MCF 10A (cell line): ENCODE measurements around the gene MBD6. TPM values are rescaled to one million over a fixed set of nuclear protein-coding genes. Genes with fewer than 3 reads are reported as not detected.
"Not testable (repeated sequence)": the region's sequence is repeated elsewhere in the genome, so short reads cannot be mapped to it uniquely, and the experiment has no call there.

ENCODE experiments used
- BruUV-seq: library from RNA; stranded (reverse); fragments of 400-500 nt; replicated peaks from 2 replicates; lab custom pipeline; 2021; lab: Mats Ljungman, UMichigan
- CTCF ChIA-PET: fragments of 300-600 bp; sonication (Branson Sonifier 250); formaldehyde crosslinking; extraction: SDS; loops from one replicate; lab custom pipeline; 2021; ENCODE audit warnings: antibody characterized with exemption, inconsistent platforms; lab: Yijun Ruan, JAX
- POLR2A ChIA-PET: fragments of 300-600, 350-650 bp; sonication (Branson Sonifier 250); formaldehyde crosslinking; extraction: SDS; loops from one replicate; lab custom pipeline; 2020; ENCODE audit warnings: antibody characterized with exemption, inconsistent platforms; lab: Yijun Ruan, JAX
- DNase-seq: peaks from one replicate; pipeline ENCODE4 v3.0.0-alpha.2; 2018; ENCODE audit not compliant: unreplicated experiment
- H3K27ac Mint-ChIP-seq: one replicate; pipeline ENCODE4 v1.8.0; 2022; ENCODE audit warnings: mild to moderate bottlenecking, low read depth, mixed read lengths; ENCODE audit not compliant: unreplicated experiment
- H3K27me3 Mint-ChIP-seq: one replicate; pipeline ENCODE4 v1.8.0; 2022; ENCODE audit warnings: mixed read lengths; ENCODE audit not compliant: insufficient read depth, unreplicated experiment
- H3K36me3 Mint-ChIP-seq: one replicate; pipeline ENCODE4 v1.8.0; 2022; ENCODE audit warnings: mild to moderate bottlenecking, moderate library complexity, mixed read lengths; ENCODE audit not compliant: insufficient read depth, unreplicated experiment
- H3K4me1 Mint-ChIP-seq: one replicate; pipeline ENCODE4 v1.8.0; 2022; ENCODE audit warnings: mixed read lengths; ENCODE audit not compliant: insufficient read depth, unreplicated experiment
- H3K4me3 Mint-ChIP-seq: one replicate; pipeline ENCODE4 v1.8.0; 2022; ENCODE audit warnings: mild to moderate bottlenecking, moderate library complexity, mixed read lengths; ENCODE audit not compliant: unreplicated experiment
- H3K9me3 Mint-ChIP-seq: one replicate; pipeline ENCODE4 v1.8.0; 2022; ENCODE audit warnings: mixed read lengths; ENCODE audit not compliant: unreplicated experiment
- intact Hi-C: fragments of 100-400 bp; cut with micrococcal nuclease; formaldehyde crosslinking; loops from 2 replicates; pipeline ENCODE4 v1.14.1; 2022
- total RNA-seq: library from RNA; stranded (reverse); gene quantifications from 2 replicates; pipeline ENCODE4 v1.2.3, GENCODE V29; 2022
- TF ChIP-seq, protein P1 (sequence below): fragments of 200-600 bp; IDR thresholded peaks from one replicate; pipeline ENCODE4 v1.8.0; 2022; ENCODE audit warnings: antibody characterized with exemption, mild to moderate bottlenecking; ENCODE audit not compliant: unreplicated experiment

The MBD6 gene
- total RNA-seq, 1 experiment from 2014 or later = 96.5 TPM

DNA sequence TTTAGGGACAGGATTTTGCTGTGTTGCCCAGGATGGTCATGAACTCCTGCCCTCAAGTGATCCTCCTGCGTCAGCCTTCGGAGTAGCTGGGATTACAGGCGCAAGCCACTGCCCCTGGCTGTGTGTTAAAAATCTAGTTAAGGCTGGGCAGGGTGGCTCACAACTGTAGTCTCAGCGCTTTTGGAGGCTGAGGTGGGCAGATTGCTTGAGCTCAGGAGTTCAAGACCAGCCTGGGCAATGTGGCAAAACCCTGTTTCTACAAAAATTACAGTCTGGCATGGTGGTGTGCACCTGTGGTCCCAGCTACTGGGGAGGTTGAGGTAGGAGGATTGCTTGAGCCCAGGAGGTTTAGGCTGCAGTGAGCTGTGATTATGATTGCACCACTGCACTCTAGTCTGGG, 11.5 kb upstream of the MBD6 start:
- no peak overlapping the region for H3K27ac Mint-ChIP-seq
- intact Hi-C loops = no loop called here
- H3K4me3 Mint-ChIP-seq = no peak overlapping the region
- TF ChIP-seq, protein P1, sequence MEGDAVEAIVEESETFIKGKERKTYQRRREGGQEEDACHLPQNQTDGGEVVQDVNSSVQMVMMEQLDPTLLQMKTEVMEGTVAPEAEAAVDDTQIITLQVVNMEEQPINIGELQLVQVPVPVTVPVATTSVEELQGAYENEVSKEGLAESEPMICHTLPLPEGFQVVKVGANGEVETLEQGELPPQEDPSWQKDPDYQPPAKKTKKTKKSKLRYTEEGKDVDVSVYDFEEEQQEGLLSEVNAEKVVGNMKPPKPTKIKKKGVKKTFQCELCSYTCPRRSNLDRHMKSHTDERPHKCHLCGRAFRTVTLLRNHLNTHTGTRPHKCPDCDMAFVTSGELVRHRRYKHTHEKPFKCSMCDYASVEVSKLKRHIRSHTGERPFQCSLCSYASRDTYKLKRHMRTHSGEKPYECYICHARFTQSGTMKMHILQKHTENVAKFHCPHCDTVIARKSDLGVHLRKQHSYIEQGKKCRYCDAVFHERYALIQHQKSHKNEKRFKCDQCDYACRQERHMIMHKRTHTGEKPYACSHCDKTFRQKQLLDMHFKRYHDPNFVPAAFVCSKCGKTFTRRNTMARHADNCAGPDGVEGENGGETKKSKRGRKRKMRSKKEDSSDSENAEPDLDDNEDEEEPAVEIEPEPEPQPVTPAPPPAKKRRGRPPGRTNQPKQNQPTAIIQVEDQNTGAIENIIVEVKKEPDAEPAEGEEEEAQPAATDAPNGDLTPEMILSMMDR = no peak
- POLR2A ChIA-PET = interaction anchor here (0.7 to 3.0 kb wide), 3 partner anchors 8 to 12 kb away, joined by 4 to 37 read pairs (median 5); partner anchors contain the start of gene DDIT3
- no peak for DNase-seq
- H3K36me3 Mint-ChIP-seq = peaks cover 88% of the 10 kb centered on the region
- H3K27me3 Mint-ChIP-seq = no peaks in the 10 kb centered on the region
- peaks cover 12% of the 10 kb centered on the region for H3K4me1 Mint-ChIP-seq
- BruUV-seq = no TSS peak
- CTCF ChIA-PET = interaction anchor here (0.7 to 1.0 kb wide), 2 partner anchors 48 to 204 kb away, joined by 3 to 4 read pairs; no protein-coding TSS in a partner anchor
- no peaks in the 10 kb centered on the region for H3K9me3 Mint-ChIP-seq

GRCh38 chr12:57511588-57512325, 10.9 kb upstream of the MBD6 start:
- intact Hi-C loops = no loop called here
- no TSS peak for BruUV-seq
- TF ChIP-seq, protein P1 = no peak
- Mint-ChIP-seq H3K27me3 (no peaks in the 10 kb centered on the region), H3K36me3 (peaks cover 88% of the 10 kb centered on the region), H3K27ac (no peak overlapping the region), H3K9me3 (no peaks in the 10 kb centered on the region), H3K4me3 (no peak overlapping the region), H3K4me1 (peaks cover 14% of the 10 kb centered on the region)
- ChIA-PET POLR2A (interaction anchor here (0.7 to 3.0 kb wide), 3 partner anchors 8 to 12 kb away, joined by 4 to 37 read pairs (median 5); partner anchors contain the start of gene DDIT3), CTCF (interaction anchor here (0.7 to 1.0 kb wide), 2 partner anchors 49 to 204 kb away, joined by 3 to 4 read pairs; no protein-coding TSS in a partner anchor)
- no peak for DNase-seq

DNA sequence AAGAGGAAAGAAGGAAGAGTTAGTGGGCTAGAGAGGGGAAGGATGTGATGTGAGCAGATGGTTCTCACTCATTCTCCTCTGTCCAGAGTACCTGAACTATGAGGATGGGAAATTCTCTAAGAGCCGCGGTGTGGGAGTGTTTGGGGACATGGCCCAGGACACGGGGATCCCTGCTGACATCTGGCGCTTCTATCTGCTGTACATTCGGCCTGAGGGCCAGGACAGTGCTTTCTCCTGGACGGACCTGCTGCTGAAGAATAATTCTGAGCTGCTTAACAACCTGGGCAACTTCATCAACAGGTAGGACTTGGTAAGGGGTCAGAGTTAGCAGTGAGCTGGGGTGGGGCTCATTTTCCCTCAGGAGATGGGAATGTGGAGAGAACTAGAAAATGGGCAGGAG, 10.0 kb upstream of the MBD6 start:
- ChIA-PET CTCF (interaction anchor here (0.7 kb wide), 1 partner anchor 53 kb away, joined by 4 read pairs; the partner anchor contains the start of gene GLI1), POLR2A (no interaction called here)
- H3K4me1 Mint-ChIP-seq = peaks cover 23% of the 10 kb centered on the region
- peaks cover 96% of the 10 kb centered on the region for H3K36me3 Mint-ChIP-seq
- H3K4me3 Mint-ChIP-seq = no peak overlapping the region
- no peak for DNase-seq
- no peaks in the 10 kb centered on the region for H3K27me3 Mint-ChIP-seq
- intact Hi-C loops = no loop called here
- no peak overlapping the region for H3K27ac Mint-ChIP-seq
- BruUV-seq = no TSS peak
- TF ChIP-seq, protein P1 = no peak
- H3K9me3 Mint-ChIP-seq = no peaks in the 10 kb centered on the region

GRCh38 chr12:57513266-57513665, 9.4 kb upstream of the MBD6 start:
- DNase-seq = no peak
- H3K36me3 Mint-ChIP-seq = peaks cover 96% of the 10 kb centered on the region
- H3K27ac Mint-ChIP-seq = no peak overlapping the region
- ChIA-PET POLR2A (no interaction called here), CTCF (no interaction called here)
- intact Hi-C loops = no loop called here
- no TSS peak for BruUV-seq
- peaks cover 28% of the 10 kb centered on the region for H3K4me1 Mint-ChIP-seq
- H3K4me3 Mint-ChIP-seq = no peak overlapping the region
- TF ChIP-seq, protein P1 = no peak
- no peaks in the 10 kb centered on the region for H3K27me3 Mint-ChIP-seq
- H3K9me3 Mint-ChIP-seq = no peaks in the 10 kb centered on the region

DNA sequence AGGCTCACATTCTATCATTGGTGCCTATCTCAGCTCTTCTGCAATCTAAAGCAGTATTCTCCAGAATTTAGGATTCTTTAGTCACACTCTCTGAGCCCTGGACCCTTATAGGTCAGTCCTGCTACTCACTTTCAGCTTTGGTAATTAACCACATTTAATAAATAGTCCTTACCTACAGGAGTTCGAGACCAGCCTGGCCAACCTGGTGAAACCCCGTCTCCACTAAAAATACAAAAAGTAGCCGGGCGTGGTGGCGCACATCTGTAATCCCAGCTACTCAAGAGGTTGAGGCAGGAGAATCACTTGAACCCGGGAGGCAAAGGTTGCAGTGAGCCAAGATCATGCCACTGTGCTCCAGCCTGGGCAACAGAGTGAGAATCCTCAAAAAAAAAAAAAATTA, 8.9 kb upstream of the MBD6 start:
- CTCF ChIA-PET, H3K27ac Mint-ChIP-seq: not testable (repeated sequence)
- POLR2A ChIA-PET = interaction anchor here (0.6 to 3.0 kb wide), 3 partner anchors 9 to 231 kb away, joined by 4 to 9 read pairs (median 5); partner anchors contain the start of gene TSPAN31

GRCh38 chr12:57514246-57514645, 8.4 kb upstream of the MBD6 start:
- CTCF ChIA-PET = interaction anchor here (0.6 to 0.7 kb wide), 2 partner anchors 26 to 178 kb away, joined by 3 to 4 read pairs; partner anchors contain the start of gene MARS1
- H3K9me3 Mint-ChIP-seq, BruUV-seq, H3K4me3 Mint-ChIP-seq, H3K27me3 Mint-ChIP-seq, H3K27ac Mint-ChIP-seq, DNase-seq, intact Hi-C loops: not testable (repeated sequence)
- POLR2A ChIA-PET = interaction anchor here (0.6 to 3.0 kb wide), 4 partner anchors 10 to 230 kb away, joined by 4 to 9 read pairs (median 4); partner anchors contain the start of gene TSPAN31
- Mint-ChIP-seq H3K4me1 (peaks cover 38% of the 10 kb centered on the region), H3K36me3 (peaks cover 100% of the 10 kb centered on the region)

More for the DNA sequence above, 8.9 kb upstream of the MBD6 start:
- Mint-ChIP-seq H3K36me3 (peaks cover 100% of the 10 kb centered on the region), H3K4me1 (peaks cover 32% of the 10 kb centered on the region)
- DNase-seq, H3K9me3 Mint-ChIP-seq, H3K27me3 Mint-ChIP-seq, intact Hi-C loops, BruUV-seq, H3K4me3 Mint-ChIP-seq: not testable (repeated sequence)
